Stomach (tissue), 9 donors: ENCODE data around the gene CDC42BPG. TPM values are rescaled to one million over a fixed set of nuclear protein-coding genes. Genes with fewer than 3 reads are reported as not detected.

Experiments
- DNase-seq, 2 donors: peaks; one replicate each; pipeline versions ENCODE4 v3.0.0 to v3.0.0-alpha.2; 2013 to 2019
- H3K27ac ChIP-seq, 5 donors: fragments of 200-600 bp in 4 of 5; sonication (generic) in 4 of 5; one replicate each; pipeline ENCODE4 v1.5.1; 2013 to 2019; ENCODE audit warnings: mild to moderate bottlenecking in 1 of 5, moderate library complexity in 1 of 5
- H3K27me3 ChIP-seq, 3 donors: fragments of 200-600 bp; sonication (generic); one replicate each; pipeline ENCODE4 v1.5.1; 2017 to 2019; ENCODE audit warnings: mixed run types in 1 of 3
- H3K36me3 ChIP-seq, 4 donors: fragments of 200-600 bp; sonication (generic); 1 replicate in 3 of 4; 2 replicates in 1 of 4; pipeline ENCODE4 v1.5.1; 2016 to 2019
- H3K4me1 ChIP-seq, 4 donors: fragments of 200-600 bp; sonication (generic); one replicate each; pipeline ENCODE4 v1.5.1; 2016 to 2019
- H3K4me3 ChIP-seq, 4 donors: fragments of 200-600 bp; sonication (generic) in 3 of 4; one replicate each; pipeline ENCODE4 v1.5.1; 2016 to 2019; ENCODE audit warnings: mild to moderate bottlenecking in 1 of 4
- H3K9me3 ChIP-seq, 4 donors: fragments of 200-600 bp; sonication (generic); one replicate each; pipeline ENCODE4 v1.5.1; 2016 to 2019
- CTCF ChIP-seq, 7 experiments: fragments of 450-650 bp in 4 of 7; fragments of 200-600 bp in 3 of 7; sonication (generic) in 3 of 7; IDR thresholded peaks; one replicate each; pipeline ENCODE4 v1.5.1; 2016 to 2019; ENCODE audit warnings: antibody characterized with exemption in 7 of 7, control low read depth in 2 of 7, mild to moderate bottlenecking in 1 of 7
- EP300 ChIP-seq: sonication (generic); formaldehyde crosslinking; IDR thresholded peaks from one replicate; pipeline ENCODE4 v1.6.1; 2017; ENCODE audit warnings: antibody characterized with exemption
- POLR2A ChIP-seq, 4 donors: fragments of 450-650 bp; IDR thresholded peaks; one replicate each; pipeline ENCODE4 v1.6.1; 2016; ENCODE audit warnings: antibody characterized with exemption in 4 of 4, control low read depth in 2 of 4, mild to moderate bottlenecking in 1 of 4, moderate library complexity in 1 of 4
- POLR2AphosphoS5 ChIP-seq, 3 donors: sonication (generic); formaldehyde crosslinking; IDR thresholded peaks; one replicate each; pipeline ENCODE4 v1.6.1; 2016; ENCODE audit warnings: antibody characterized with exemption in 3 of 3
- WGBS, 5 donors: extraction: QIAGEN DNeasy Blood & Tissue Kit in 3 of 5; methylation state at CpG; one replicate each; pipeline versions ENCODE4 v1.1.5 to v1.1.7; 2013 to 2018; 5-methylcytosine and 5-hydroxymethylcytosine counted together
- intact Hi-C: fragments of 100-400 bp; cut with DNase I; formaldehyde crosslinking; loops from one replicate; pipeline ENCODE4 v1.15.1; 2023; ENCODE audit warnings: low total_unique reads
- polyA plus RNA-seq, 3 donors: library from polyadenylated mRNA; stranded (reverse); fragments of 200-250 nt; gene quantifications; one replicate each; pipeline ENCODE4 v1.2.3, GENCODE V29; 2013
- total RNA-seq, 5 donors: library from RNA; depleted of rRNA; stranded (reverse); fragments of >200 nt; gene quantifications; one replicate each; pipeline versions ENCODE4 v1.1.0 to v1.2.3, GENCODE V29; 2014 to 2016
- donor health status: healthy with polysubstance abuse.
- donor health status: Bipolar disorder and iron deficiency.
- donor health status: healthy.

Gene CDC42BPG
- total and polyA plus RNA-seq, 8 donors, result 8.9 to 66.5 (median 26.2) TPM

- TF ChIP-seq EP300, result no peak
- no peak for TF ChIP-seq POLR2AphosphoS5 (IDR thresholded peaks at IDR 0.05)
- TF ChIP-seq POLR2A (IDR thresholded peaks at IDR 0.05), result no peak
- no peak for TF ChIP-seq CTCF (IDR thresholded peaks at IDR 0.05)
- H3K27ac ChIP-seq, result no peak overlapping the region
- DNase-seq, result no peak
- H3K4me1 ChIP-seq, result peaks cover 0 to 9% (median 0%) of the 10 kb centered on the region in 4 donors
- WGBS, 5 donors, result 93 to 98% (median 95%) methylated on average over 4 of the region's 4 CpGs
- H3K4me3 ChIP-seq, result no peak overlapping the region
- H3K36me3 ChIP-seq, result peaks cover 10 to 86% (median 67%) of the 10 kb centered on the region in 4 donors
- H3K9me3 ChIP-seq, result no peaks in the 10 kb centered on the region
- intact Hi-C loops, result no loop called here
- no peaks in the 10 kb centered on the region for H3K27me3 ChIP-seq
These were observed 52.0 kb downstream of the CDC42BPG start for GRCh38 chr11:64792482-64792881.

GRCh38 chr11:64791781-64792291, 52.6 kb downstream of the CDC42BPG start:
- 87 to 94% (median 92%) methylated on average over 10 to 14 of the region's 14 CpGs for WGBS, 5 donors
- TF ChIP-seq CTCF (IDR thresholded peaks at IDR 0.05) (no peak), POLR2A (IDR thresholded peaks at IDR 0.05) (no peak), POLR2AphosphoS5 (IDR thresholded peaks at IDR 0.05) (no peak), EP300 (no peak)
- Histone ChIP-seq H3K4me1 (peaks cover 0 to 10% (median 0%) of the 10 kb centered on the region in 4 donors), H3K36me3 (peaks cover 10 to 79% (median 61%) of the 10 kb centered on the region in 4 donors), H3K27ac (no peak overlapping the region), H3K4me3 (no peak overlapping the region), H3K9me3 (no peaks in the 10 kb centered on the region), H3K27me3 (no peaks in the 10 kb centered on the region)
- DNase-seq, result no peak
- intact Hi-C loops, result no loop called here

- Histone ChIP-seq H3K27me3 (no peaks in the 10 kb centered on the region), H3K4me3 (no peak overlapping the region), H3K9me3 (no peaks in the 10 kb centered on the region), H3K36me3 (peaks cover 10 to 66% (median 48%) of the 10 kb centered on the region in 4 donors), H3K27ac (no peak overlapping the region), H3K4me1 (peaks cover 0 to 10% (median 0%) of the 10 kb centered on the region in 4 donors)
- 84 to 91% (median 90%) methylated on average over 18 to 25 of the region's 25 CpGs for WGBS, 5 donors
- no peak for DNase-seq
- TF ChIP-seq POLR2AphosphoS5 (IDR thresholded peaks at IDR 0.05) (no peak), POLR2A (IDR thresholded peaks at IDR 0.05) (no peak), EP300 (no peak), CTCF (IDR thresholded peaks at IDR 0.05) (no peak)
- intact Hi-C loops, result no loop called here
These were observed 54.0 kb downstream of the CDC42BPG start for GRCh38 chr11:64790205-64791095.

- Histone ChIP-seq H3K36me3 (peaks cover 10 to 57% (median 47%) of the 10 kb centered on the region in 4 donors), H3K9me3 (no peaks in the 10 kb centered on the region), H3K27ac (no peak overlapping the region), H3K4me1 (peaks cover 0 to 10% (median 0%) of the 10 kb centered on the region in 4 donors), H3K4me3 (no peak overlapping the region), H3K27me3 (no peaks in the 10 kb centered on the region)
- TF ChIP-seq POLR2A (IDR thresholded peaks at IDR 0.05) (no peak), CTCF (IDR thresholded peaks at IDR 0.05) (no peak), POLR2AphosphoS5 (IDR thresholded peaks at IDR 0.05) (no peak), EP300 (no peak)
- 89 to 98% (median 92%) methylated on average over 6 to 15 of the region's 15 CpGs for WGBS, 5 donors
- DNase-seq, result no peak
- intact Hi-C loops, result no loop called here
These were observed 54.9 kb downstream of the CDC42BPG start for GRCh38 chr11:64789331-64790204.
